ENCODE results near the gene VPS4B. TPM values are rescaled to one million over a fixed set of nuclear protein-coding genes. Genes with fewer than 3 reads are reported as not detected.

VPS4B gene
- total RNA-seq (2021) = 54.4 and 60.2 TPM in 2 replicates
- long read RNA-seq, transcript VPS4B-201 (11 exons, 3,324 nt) = major isoform, 235 of 249 reads
- long read RNA-seq, partial matches to known transcripts = 4 of 249 reads
- long read RNA-seq, other reads (novel, unspliced or antisense) = 10 of 249 reads

DNA sequence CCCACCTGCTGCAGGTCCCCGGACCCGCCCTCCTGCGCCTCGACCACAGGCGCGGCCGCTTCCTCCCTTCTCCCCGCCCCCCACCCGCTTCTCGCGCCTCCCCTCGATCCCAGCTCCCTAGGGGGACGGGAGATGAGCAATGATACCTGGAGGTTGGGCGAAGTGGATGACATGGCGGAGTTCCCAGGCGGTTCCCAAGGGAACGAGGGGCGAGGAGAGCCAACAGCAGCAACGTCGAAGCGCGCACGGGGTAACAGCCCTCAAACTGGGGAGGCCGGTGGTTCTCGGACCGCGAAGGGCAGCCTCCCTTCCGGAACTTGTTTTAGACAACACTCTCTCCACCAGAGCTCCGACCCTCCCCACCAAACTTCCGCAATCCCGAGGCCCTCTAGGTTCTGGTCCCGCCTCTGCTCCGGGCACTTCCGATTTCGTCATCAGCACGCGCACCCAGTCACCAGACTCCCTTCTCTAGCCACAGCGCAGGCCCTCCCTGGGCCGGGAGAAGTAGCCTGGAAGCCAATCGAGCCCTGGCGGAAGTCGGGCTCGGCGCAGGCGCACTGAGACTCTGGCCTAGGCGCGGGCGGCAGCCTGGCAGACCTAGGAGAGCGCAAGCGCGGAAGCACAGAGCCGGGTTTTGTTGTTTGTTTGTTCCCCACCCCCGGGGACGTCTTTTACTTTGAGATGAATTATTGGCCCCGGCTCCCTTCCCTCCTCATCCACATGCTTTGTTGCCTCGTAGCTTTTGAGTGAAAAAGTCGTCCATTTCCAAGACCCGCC, at the start of gene VPS4B:
Gene VPS4B (minus strand): TSS at position 390 of the 777 bp plus-strand sequence. CDS start 217 bp downstream, at position 173.
- peaks cover 17% of the 10 kb centered on the region; the same call in 1 of the 2 replicates for H3K79me2 ChIP-seq (ENCODE audit: insufficient read depth, low read length)
- peak within 1 kb of the TSS; percentile 83 for H3K18ac ChIP-seq (ENCODE audit: insufficient read length, low read depth, low read length)
- Mint-ChIP-seq H3K27me3 (ENCODE audit: low read depth) (no peaks in the 10 kb centered on the region), H3K27ac (peak within 1 kb of the TSS; percentile 99 to 100 (median 100)), H3K4me3 (peak within 1 kb of the TSS; percentile 99 to 100), H3K4me1 (peaks cover 16 to 17% of the 10 kb centered on the region in 2 experiments), H3K9me3 (no peaks in the 10 kb centered on the region), H3K36me3 (ENCODE audit: insufficient read depth in 1 of 3, low read depth in 3 of 3) (peaks cover 0 to 9% (median 0%) of the 10 kb centered on the region in 3 experiments; a peak in 3 of 7 replicates)
- H3K4me2 ChIP-seq (ENCODE audit: insufficient read depth, insufficient read length, low read length) = peak within 1 kb of the TSS; percentile 98
- no peaks in the 10 kb centered on the region for H3K9me3 ChIP-seq (ENCODE audit: control insufficient read depth, low read depth, low read length)
- peak within 1 kb of the TSS; percentile 90 for H3K14ac ChIP-seq (ENCODE audit: insufficient read depth, low read length)
- no CpG with 5 or more reads among the region's 58 CpGs for WGBS (ENCODE audit: extremely low coverage, insufficient read length, low lambda C conversion rate)
- H3K27ac ChIP-seq (ENCODE audit: insufficient read length, low read depth, low read length) = peak within 1 kb of the TSS; percentile 10
- H4K20me1 ChIP-seq (ENCODE audit: control insufficient read depth, insufficient read depth, insufficient read length) = no peaks in the 10 kb centered on the region
- peak within 1 kb of the TSS; percentile 87 for H3K9ac ChIP-seq (ENCODE audit: extremely low read depth, insufficient read length, low read length)
- TF ChIP-seq, protein P1, sequence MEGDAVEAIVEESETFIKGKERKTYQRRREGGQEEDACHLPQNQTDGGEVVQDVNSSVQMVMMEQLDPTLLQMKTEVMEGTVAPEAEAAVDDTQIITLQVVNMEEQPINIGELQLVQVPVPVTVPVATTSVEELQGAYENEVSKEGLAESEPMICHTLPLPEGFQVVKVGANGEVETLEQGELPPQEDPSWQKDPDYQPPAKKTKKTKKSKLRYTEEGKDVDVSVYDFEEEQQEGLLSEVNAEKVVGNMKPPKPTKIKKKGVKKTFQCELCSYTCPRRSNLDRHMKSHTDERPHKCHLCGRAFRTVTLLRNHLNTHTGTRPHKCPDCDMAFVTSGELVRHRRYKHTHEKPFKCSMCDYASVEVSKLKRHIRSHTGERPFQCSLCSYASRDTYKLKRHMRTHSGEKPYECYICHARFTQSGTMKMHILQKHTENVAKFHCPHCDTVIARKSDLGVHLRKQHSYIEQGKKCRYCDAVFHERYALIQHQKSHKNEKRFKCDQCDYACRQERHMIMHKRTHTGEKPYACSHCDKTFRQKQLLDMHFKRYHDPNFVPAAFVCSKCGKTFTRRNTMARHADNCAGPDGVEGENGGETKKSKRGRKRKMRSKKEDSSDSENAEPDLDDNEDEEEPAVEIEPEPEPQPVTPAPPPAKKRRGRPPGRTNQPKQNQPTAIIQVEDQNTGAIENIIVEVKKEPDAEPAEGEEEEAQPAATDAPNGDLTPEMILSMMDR (conservative IDR thresholded peaks at IDR 0.05) = no peak
- peak within 1 kb of the TSS; percentile 15 for H4K5ac ChIP-seq (ENCODE audit: insufficient read length, low read depth, low read length)
- no peak within 1 kb of the TSS for H2BK120ac ChIP-seq (ENCODE audit: low read depth, low read length, poor library complexity, severe bottlenecking)
- no peak within 1 kb of the TSS for H3K23ac ChIP-seq (ENCODE audit: insufficient read length, low read depth, low read length)
- H3K79me1 ChIP-seq (ENCODE audit: insufficient read depth, low read depth, low read length, poor library complexity, severe bottlenecking) = peaks cover 9% of the 10 kb centered on the region
- H2BK5ac ChIP-seq (ENCODE audit: insufficient read length, low read length) = no peak within 1 kb of the TSS
- H2BK20ac ChIP-seq (ENCODE audit: low read depth, low read length, poor library complexity, severe bottlenecking) = no peak within 1 kb of the TSS
- no peak within 1 kb of the TSS; the same call in 1 of the 2 replicates for H3K4ac ChIP-seq (ENCODE audit: low read depth, low read length)
- H4K8ac ChIP-seq (replicated peaks; ENCODE audit: insufficient read length, low read depth, low read length) = no peak within 1 kb of the TSS
- no peak within 1 kb of the TSS for H3K56ac ChIP-seq (ENCODE audit: insufficient read length, low read depth, low read length)
- H3K4me1 ChIP-seq (ENCODE audit: insufficient read depth, low read length) = no peaks in the 10 kb centered on the region
- H3T11ph ChIP-seq (ENCODE audit: low read length) = no peak within 1 kb of the TSS
- H2AFZ ChIP-seq (ENCODE audit: low read length) = no peak within 1 kb of the TSS
- H4K91ac ChIP-seq (ENCODE audit: insufficient read length, low read depth, low read length) = no peak within 1 kb of the TSS
- H2BK12ac ChIP-seq (ENCODE audit: insufficient read length, low read depth, low read length) = no peak within 1 kb of the TSS
- H3K23me2 ChIP-seq (ENCODE audit: insufficient read length, low read depth, low read length, poor library complexity, severe bottlenecking) = peaks cover 11% of the 10 kb centered on the region
- DNase-seq = peak; percentile 100
- no peak within 1 kb of the TSS for H2AK5ac ChIP-seq (ENCODE audit: insufficient read length, low read length)
- no peak within 1 kb of the TSS for H2BK15ac ChIP-seq (ENCODE audit: low read depth, low read length)
- H3K27me3 ChIP-seq (ENCODE audit: insufficient read depth, low read length) = no peaks in the 10 kb centered on the region

All from H9 (cell line).